ENCODE data around the gene CD48.

The CD48 gene

DNA sequence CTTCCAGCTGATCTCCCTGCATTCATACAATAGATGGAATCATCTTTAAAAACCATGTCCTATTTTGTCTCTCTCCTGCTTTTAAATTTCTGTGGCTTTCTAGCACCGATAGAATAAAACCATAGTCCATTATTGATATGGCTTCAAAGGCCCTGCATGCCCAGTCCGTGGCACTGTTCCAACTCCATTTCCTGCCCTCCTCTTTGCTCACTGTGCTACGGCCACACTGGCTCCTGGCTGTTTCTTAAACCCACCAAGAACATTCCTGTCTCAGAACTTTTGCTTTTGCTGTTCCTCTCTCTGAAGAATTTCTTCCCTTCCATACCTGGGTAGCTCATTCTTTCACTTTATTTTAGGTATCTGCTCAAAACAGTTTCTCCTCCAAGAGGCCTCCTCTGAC, 72.0 kb downstream of the CD48 start:
- Histone ChIP-seq H3K9me2 (replicated peaks; ENCODE audit: insufficient read depth, low read length) (no peaks in the 10 kb centered on the region), H2AFZ (ENCODE audit: low read depth, low read length, severe bottlenecking) (no peak overlapping the region), H3K79me2 (ENCODE audit: insufficient read depth, low read length) (peaks cover 59% of the 10 kb centered on the region), H3K36me3 (ENCODE audit: low read length) (0 out of 2 replicates have a peak, but pooled peaks cover 4% of the 10 kb centered on the region), H3K27ac (ENCODE audit: low read depth, low read length) (peak overlapping the region; percentile 56), H4K20me1 (ENCODE audit: low read depth, low read length) (no peaks in the 10 kb centered on the region), H3K9ac (ENCODE audit: low read length) (peak overlapping the region; percentile 9; the same call in 1 of the 2 replicates), H3K27me3 (ENCODE audit: low read length) (no peaks in the 10 kb centered on the region), H3K9me3 (ENCODE audit: insufficient read depth, low read length) (no peaks in the 10 kb centered on the region), H3K4me2 (ENCODE audit: low read depth, low read length, poor library complexity, severe bottlenecking) (peak overlapping the region; percentile 70), H3F3A (ENCODE audit: insufficient read depth) (peaks cover 11% of the 10 kb centered on the region), H3K4me3 (ENCODE audit: insufficient read depth, low read length, poor library complexity, severe bottlenecking) (no peak overlapping the region)
- no peak for TF ChIP-seq EZH2phosphoT487 (conservative IDR thresholded peaks at IDR 0.05; ENCODE audit: low read length)
- TF ChIP-seq, protein P1, sequence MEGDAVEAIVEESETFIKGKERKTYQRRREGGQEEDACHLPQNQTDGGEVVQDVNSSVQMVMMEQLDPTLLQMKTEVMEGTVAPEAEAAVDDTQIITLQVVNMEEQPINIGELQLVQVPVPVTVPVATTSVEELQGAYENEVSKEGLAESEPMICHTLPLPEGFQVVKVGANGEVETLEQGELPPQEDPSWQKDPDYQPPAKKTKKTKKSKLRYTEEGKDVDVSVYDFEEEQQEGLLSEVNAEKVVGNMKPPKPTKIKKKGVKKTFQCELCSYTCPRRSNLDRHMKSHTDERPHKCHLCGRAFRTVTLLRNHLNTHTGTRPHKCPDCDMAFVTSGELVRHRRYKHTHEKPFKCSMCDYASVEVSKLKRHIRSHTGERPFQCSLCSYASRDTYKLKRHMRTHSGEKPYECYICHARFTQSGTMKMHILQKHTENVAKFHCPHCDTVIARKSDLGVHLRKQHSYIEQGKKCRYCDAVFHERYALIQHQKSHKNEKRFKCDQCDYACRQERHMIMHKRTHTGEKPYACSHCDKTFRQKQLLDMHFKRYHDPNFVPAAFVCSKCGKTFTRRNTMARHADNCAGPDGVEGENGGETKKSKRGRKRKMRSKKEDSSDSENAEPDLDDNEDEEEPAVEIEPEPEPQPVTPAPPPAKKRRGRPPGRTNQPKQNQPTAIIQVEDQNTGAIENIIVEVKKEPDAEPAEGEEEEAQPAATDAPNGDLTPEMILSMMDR (IDR thresholded peaks at IDR 0.05; ENCODE audit: insufficient read depth, low read length, poor library complexity, severe bottlenecking): no peak

DNA sequence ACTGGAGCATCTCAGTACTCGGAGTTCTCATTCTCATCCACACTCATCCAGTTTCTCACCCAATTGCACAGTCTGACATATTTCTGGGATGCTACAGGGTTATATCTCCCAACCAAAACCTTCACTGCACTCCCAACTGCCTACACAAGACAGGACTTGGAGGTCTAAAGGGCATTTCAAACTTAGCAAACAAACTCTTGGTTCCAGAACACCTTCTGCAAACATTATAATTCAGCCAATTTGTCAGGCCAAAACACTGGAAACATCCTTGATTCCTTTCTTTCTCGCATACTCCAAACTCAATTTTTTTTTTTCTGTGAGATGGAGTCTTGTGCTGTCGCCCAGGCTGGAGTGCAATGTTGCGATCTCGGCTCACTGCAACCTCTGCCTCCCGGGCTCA, 72.7 kb downstream of the CD48 start:
- no peak overlapping the region for H3K4me3 ChIP-seq (ENCODE audit: insufficient read depth, low read length, poor library complexity, severe bottlenecking)
- H3K9ac ChIP-seq (ENCODE audit: low read length): no peak overlapping the region
- no peak for TF ChIP-seq EZH2phosphoT487 (conservative IDR thresholded peaks at IDR 0.05; ENCODE audit: low read length)
- TF ChIP-seq, protein P1 (IDR thresholded peaks at IDR 0.05; ENCODE audit: insufficient read depth, low read length, poor library complexity, severe bottlenecking): no peak
- H4K20me1 ChIP-seq (ENCODE audit: low read depth, low read length): no peaks in the 10 kb centered on the region
- no peaks in the 10 kb centered on the region for H3K9me3 ChIP-seq (ENCODE audit: insufficient read depth, low read length)
- peaks cover 52% of the 10 kb centered on the region for H3K79me2 ChIP-seq (ENCODE audit: insufficient read depth, low read length)
- H3K4me2 ChIP-seq (ENCODE audit: low read depth, low read length, poor library complexity, severe bottlenecking): no peak overlapping the region
- H3K27me3 ChIP-seq (ENCODE audit: low read length): no peaks in the 10 kb centered on the region
- peaks cover 11% of the 10 kb centered on the region for H3F3A ChIP-seq (ENCODE audit: insufficient read depth)
- H3K36me3 ChIP-seq (ENCODE audit: low read length): 0 out of 2 replicates have a peak, but pooled peaks cover 4% of the 10 kb centered on the region
- H2AFZ ChIP-seq (ENCODE audit: low read depth, low read length, severe bottlenecking): no peak overlapping the region
- H3K27ac ChIP-seq (ENCODE audit: low read depth, low read length): peak overlapping the region; percentile 33; the same call in 1 of the 2 replicates
- no peaks in the 10 kb centered on the region for H3K9me2 ChIP-seq (replicated peaks; ENCODE audit: insufficient read depth, low read length)

DNA sequence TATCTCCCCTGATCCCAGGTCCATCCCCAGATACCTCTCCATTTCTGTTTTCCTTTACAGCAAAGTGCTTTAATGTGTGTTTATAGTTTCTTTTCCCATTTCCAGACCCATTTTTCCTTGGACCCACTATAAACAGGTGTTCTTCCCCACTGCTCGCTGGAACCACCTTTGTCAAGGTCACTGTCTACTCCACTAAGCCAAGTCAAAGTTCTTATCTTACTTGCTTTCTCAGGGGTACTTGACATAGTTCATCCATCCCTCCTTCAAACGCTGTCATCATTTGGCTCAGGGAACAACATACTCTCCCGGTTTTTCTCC, 73.1 kb downstream of the CD48 start:
- no peaks in the 10 kb centered on the region for H4K20me1 ChIP-seq (ENCODE audit: low read depth, low read length)
- H3K4me3 ChIP-seq (ENCODE audit: insufficient read depth, low read length, poor library complexity, severe bottlenecking): no peak overlapping the region
- H3K9ac ChIP-seq (ENCODE audit: low read length): peak overlapping the region; percentile 5; the same call in 1 of the 2 replicates
- no peak overlapping the region for H2AFZ ChIP-seq (ENCODE audit: low read depth, low read length, severe bottlenecking)
- H3K9me2 ChIP-seq (replicated peaks; ENCODE audit: insufficient read depth, low read length): no peaks in the 10 kb centered on the region
- H3K27me3 ChIP-seq (ENCODE audit: low read length): no peaks in the 10 kb centered on the region
- H3K4me2 ChIP-seq (ENCODE audit: low read depth, low read length, poor library complexity, severe bottlenecking): peak overlapping the region; percentile 21
- H3K27ac ChIP-seq (ENCODE audit: low read depth, low read length): peak overlapping the region; percentile 33
- peaks cover 11% of the 10 kb centered on the region for H3F3A ChIP-seq (ENCODE audit: insufficient read depth)
- H3K36me3 ChIP-seq (ENCODE audit: low read length): 0 out of 2 replicates have a peak, but pooled peaks cover 4% of the 10 kb centered on the region
- TF ChIP-seq, protein P1 (IDR thresholded peaks at IDR 0.05; ENCODE audit: insufficient read depth, low read length, poor library complexity, severe bottlenecking): no peak
- TF ChIP-seq EZH2phosphoT487 (conservative IDR thresholded peaks at IDR 0.05; ENCODE audit: low read length): no peak
- H3K9me3 ChIP-seq (ENCODE audit: insufficient read depth, low read length): no peaks in the 10 kb centered on the region
- H3K79me2 ChIP-seq (ENCODE audit: insufficient read depth, low read length): peaks cover 47% of the 10 kb centered on the region
